MM.1S (cell line): ENCODE measurements around the gene TUBGCP3.
"Not testable (repeated sequence)": the region's sequence is repeated elsewhere in the genome, so short reads cannot be mapped to it uniquely, and the experiment has no call there.

Experiments used
- DNase-seq: peaks from one replicate; pipeline ENCODE4 v3.0.0-alpha.2; 2015
- H2AFZ ChIP-seq: fragments of 300-600 bp; sonication (generic); 2 replicates; pipeline ENCODE4 v1.6.0; 2016; ENCODE audit warnings: antibody characterized with exemption, low read length
- H3F3A ChIP-seq: fragments of 300-600 bp; sonication (generic); 2 replicates; pipeline ENCODE4 v1.6.1; 2016; ENCODE audit warnings: mild to moderate bottlenecking, antibody characterized with exemption, low read length, moderate library complexity, mixed read lengths; ENCODE audit not compliant: insufficient read depth
- H3K27ac ChIP-seq: fragments of 300-600 bp; sonication (generic); 2 replicates; pipeline ENCODE4 v1.5.1; 2016; ENCODE audit warnings: mild to moderate bottlenecking, low read length
- H3K27me3 ChIP-seq: fragments of 300-600 bp; sonication (generic); replicated peaks from 2 replicates; pipeline ENCODE4 v1.6.0; 2016; ENCODE audit warnings: low read length; ENCODE audit not compliant: insufficient read depth
- H3K36me3 ChIP-seq: fragments of 300-600 bp; sonication (generic); replicated peaks from 2 replicates; pipeline ENCODE4 v1.6.1; 2016; ENCODE audit warnings: mild to moderate bottlenecking, low read length, mixed read lengths; ENCODE audit not compliant: insufficient read depth
- H3K4me1 ChIP-seq: fragments of 300-600 bp; sonication (generic); 2 replicates; pipeline ENCODE4 v1.6.1; 2016; ENCODE audit warnings: low read length, mixed read lengths
- H3K4me2 ChIP-seq: fragments of 300-600 bp; sonication (generic); 2 replicates; pipeline ENCODE4 v1.6.0; 2016; ENCODE audit warnings: low read depth, low read length
- H3K4me3 ChIP-seq: fragments of 300-600 bp; sonication (generic); 2 replicates; pipeline ENCODE4 v1.5.1; 2016; ENCODE audit warnings: low read length, mixed read lengths
- H3K79me2 ChIP-seq: fragments of 300-600 bp; sonication (generic); 2 replicates; pipeline ENCODE4 v1.6.1; 2016; ENCODE audit warnings: mixed run types, low read length, mixed read lengths
- H3K9ac ChIP-seq: fragments of 300-600 bp; sonication (generic); 2 replicates; pipeline ENCODE4 v1.6.1; 2016; ENCODE audit warnings: low read length, mixed read lengths
- H3K9me2 ChIP-seq: fragments of 300-600 bp; sonication (generic); replicated peaks from 2 replicates; pipeline ENCODE4 v1.6.1; 2016; ENCODE audit warnings: mild to moderate bottlenecking, low read length, mixed read lengths; ENCODE audit not compliant: insufficient read depth
- H3K9me3 ChIP-seq: fragments of 300-600 bp; sonication (generic); replicated peaks from 2 replicates; pipeline ENCODE4 v1.6.1; 2016; ENCODE audit warnings: mild to moderate bottlenecking, low read length, mixed read lengths; ENCODE audit not compliant: insufficient read depth
- H4K20me1 ChIP-seq: fragments of 300-600 bp; sonication (generic); 2 replicates; pipeline ENCODE4 v1.6.1; 2016; ENCODE audit warnings: mild to moderate bottlenecking, low read length, moderate library complexity, mixed read lengths; ENCODE audit not compliant: insufficient read depth
- EZH2 ChIP-seq: fragments of 300-600 bp; sonication (generic); optimal IDR thresholded peaks from 2 replicates; pipeline ENCODE3; 2017; ENCODE audit warnings: low read depth, mild to moderate bottlenecking, antibody characterized with exemption, low read length, mixed read lengths
- EZH2phosphoT487 ChIP-seq: fragments of 300-600 bp; sonication (generic); IDR thresholded peaks from 2 replicates; pipeline ENCODE4 v1.6.1; 2018; ENCODE audit warnings: antibody characterized with exemption, low read length
- TF ChIP-seq, protein P1 (sequence below): fragments of 300-600 bp; sonication (generic); IDR thresholded peaks from 2 replicates; pipeline ENCODE4 v1.5.1; 2016; ENCODE audit warnings: antibody characterized with exemption, low read length, mixed read lengths

The TUBGCP3 gene

DNA sequence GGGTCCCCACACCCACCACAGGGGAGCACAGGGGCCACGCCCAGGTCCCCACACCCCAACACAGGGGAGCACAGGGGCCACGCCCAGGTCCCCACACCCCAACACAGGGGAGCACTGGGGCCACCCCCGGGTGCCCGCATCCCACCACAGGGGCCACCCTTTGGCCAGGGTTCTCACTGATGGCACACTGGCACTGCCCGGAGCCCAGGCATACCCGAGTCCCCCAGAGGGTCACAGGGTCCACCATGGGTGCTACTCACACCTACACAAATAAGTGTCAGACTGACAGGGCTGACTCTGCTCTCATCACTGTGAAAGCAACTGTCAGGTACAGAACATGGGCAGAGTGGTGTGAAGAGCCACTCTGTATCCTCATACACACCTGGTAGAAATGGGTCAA, 98.8 kb downstream of the TUBGCP3 start:
- Histone ChIP-seq H3K27me3 (no peaks in the 10 kb centered on the region), H3K9me3 (no peaks in the 10 kb centered on the region), H2AFZ (no peak overlapping the region), H3K4me3 (no peak overlapping the region), H3F3A (no peaks in the 10 kb centered on the region), H3K9me2 (no peaks in the 10 kb centered on the region), H4K20me1 (no peaks in the 10 kb centered on the region), H3K79me2 (no peaks in the 10 kb centered on the region), H3K36me3 (peaks cover 5% of the 10 kb centered on the region; the same call in 1 of the 2 replicates), H3K9ac (no peak overlapping the region), H3K4me2 (no peak overlapping the region), H3K27ac (no peak overlapping the region), H3K4me1 (no peaks in the 10 kb centered on the region)
- no peak for DNase-seq
- no peak for TF ChIP-seq EZH2phosphoT487
- TF ChIP-seq, protein P1, sequence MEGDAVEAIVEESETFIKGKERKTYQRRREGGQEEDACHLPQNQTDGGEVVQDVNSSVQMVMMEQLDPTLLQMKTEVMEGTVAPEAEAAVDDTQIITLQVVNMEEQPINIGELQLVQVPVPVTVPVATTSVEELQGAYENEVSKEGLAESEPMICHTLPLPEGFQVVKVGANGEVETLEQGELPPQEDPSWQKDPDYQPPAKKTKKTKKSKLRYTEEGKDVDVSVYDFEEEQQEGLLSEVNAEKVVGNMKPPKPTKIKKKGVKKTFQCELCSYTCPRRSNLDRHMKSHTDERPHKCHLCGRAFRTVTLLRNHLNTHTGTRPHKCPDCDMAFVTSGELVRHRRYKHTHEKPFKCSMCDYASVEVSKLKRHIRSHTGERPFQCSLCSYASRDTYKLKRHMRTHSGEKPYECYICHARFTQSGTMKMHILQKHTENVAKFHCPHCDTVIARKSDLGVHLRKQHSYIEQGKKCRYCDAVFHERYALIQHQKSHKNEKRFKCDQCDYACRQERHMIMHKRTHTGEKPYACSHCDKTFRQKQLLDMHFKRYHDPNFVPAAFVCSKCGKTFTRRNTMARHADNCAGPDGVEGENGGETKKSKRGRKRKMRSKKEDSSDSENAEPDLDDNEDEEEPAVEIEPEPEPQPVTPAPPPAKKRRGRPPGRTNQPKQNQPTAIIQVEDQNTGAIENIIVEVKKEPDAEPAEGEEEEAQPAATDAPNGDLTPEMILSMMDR: no peak
- TF ChIP-seq EZH2: no peak

- H3K27me3 ChIP-seq, H3K27ac ChIP-seq, H3K36me3 ChIP-seq, H3K4me1 ChIP-seq, H3K4me2 ChIP-seq, H3K9me2 ChIP-seq, H3K9me3 ChIP-seq, H3F3A ChIP-seq, DNase-seq, H4K20me1 ChIP-seq, H3K9ac ChIP-seq, H2AFZ ChIP-seq, H3K79me2 ChIP-seq, H3K4me3 ChIP-seq: not testable (repeated sequence)
These were observed 99.5 kb downstream of the TUBGCP3 start for GRCh38 chr13:112488343-112489050.

GRCh38 chr13:112487127-112487517, 100.8 kb downstream of the TUBGCP3 start:
- H4K20me1 ChIP-seq: no peaks in the 10 kb centered on the region
- no peak overlapping the region for H2AFZ ChIP-seq
- no peak for TF ChIP-seq EZH2phosphoT487
- TF ChIP-seq EZH2: no peak
- TF ChIP-seq, protein P1: no peak
- H3F3A ChIP-seq: no peaks in the 10 kb centered on the region
- no peak overlapping the region for H3K9ac ChIP-seq
- H3K36me3 ChIP-seq: peaks cover 5% of the 10 kb centered on the region; the same call in 1 of the 2 replicates
- no peaks in the 10 kb centered on the region for H3K27me3 ChIP-seq
- H3K27ac ChIP-seq: no peak overlapping the region
- no peaks in the 10 kb centered on the region for H3K79me2 ChIP-seq
- H3K9me3 ChIP-seq: no peaks in the 10 kb centered on the region
- no peaks in the 10 kb centered on the region for H3K4me1 ChIP-seq
- no peaks in the 10 kb centered on the region for H3K9me2 ChIP-seq
- no peak overlapping the region for H3K4me2 ChIP-seq
- H3K4me3 ChIP-seq: no peak overlapping the region
- DNase-seq: no peak

DNA sequence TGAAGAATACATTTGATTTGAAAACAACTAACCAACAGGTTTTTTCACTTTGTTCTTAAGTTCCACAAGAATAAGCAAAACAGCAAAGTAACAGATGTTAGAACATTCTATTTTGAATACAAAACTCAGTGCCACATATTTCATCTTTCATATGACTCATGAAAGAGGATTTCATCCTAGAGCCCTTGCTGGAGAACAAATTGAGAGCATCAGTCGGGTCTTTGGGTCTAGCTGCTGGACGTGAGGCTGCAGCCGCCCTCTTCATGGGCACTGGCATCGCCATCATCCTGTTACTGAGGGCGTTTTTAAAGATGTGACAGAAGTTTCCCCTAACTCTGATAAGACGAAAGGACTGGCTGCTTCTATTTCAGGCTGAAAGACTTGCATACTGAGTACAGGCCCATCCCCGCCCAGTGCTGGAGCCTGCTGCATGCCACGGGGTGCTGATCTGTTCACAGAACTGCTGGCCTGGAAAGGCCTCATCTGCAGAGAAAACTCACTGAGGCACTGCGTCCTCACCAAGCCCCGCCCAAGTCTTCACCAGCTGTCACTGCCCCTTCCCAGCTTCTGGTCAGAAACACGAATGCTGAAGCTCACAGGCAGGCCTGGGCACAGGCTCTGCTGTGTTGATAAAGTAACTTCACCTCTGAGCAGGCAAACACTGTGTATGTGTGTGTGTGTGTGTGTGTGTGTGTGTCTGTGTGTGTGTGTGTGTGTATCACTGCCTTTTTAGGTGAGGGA, 101.4 kb downstream of the TUBGCP3 start:
- no peaks in the 10 kb centered on the region for H3K4me1 ChIP-seq
- TF ChIP-seq, protein P1: no peak
- no peak for TF ChIP-seq EZH2
- TF ChIP-seq EZH2phosphoT487: no peak
- H3K4me3 ChIP-seq: no peak overlapping the region
- DNase-seq: no peak
- no peaks in the 10 kb centered on the region for H3K27me3 ChIP-seq
- H3K27ac ChIP-seq: no peak overlapping the region
- no peaks in the 10 kb centered on the region for H4K20me1 ChIP-seq
- no peaks in the 10 kb centered on the region for H3F3A ChIP-seq
- no peaks in the 10 kb centered on the region for H3K9me2 ChIP-seq
- no peaks in the 10 kb centered on the region for H3K9me3 ChIP-seq
- no peak overlapping the region for H3K9ac ChIP-seq
- H3K4me2 ChIP-seq: no peak overlapping the region
- H3K79me2 ChIP-seq: no peaks in the 10 kb centered on the region
- no peak overlapping the region for H2AFZ ChIP-seq
- H3K36me3 ChIP-seq: peaks cover 5% of the 10 kb centered on the region; the same call in 1 of the 2 replicates

DNA sequence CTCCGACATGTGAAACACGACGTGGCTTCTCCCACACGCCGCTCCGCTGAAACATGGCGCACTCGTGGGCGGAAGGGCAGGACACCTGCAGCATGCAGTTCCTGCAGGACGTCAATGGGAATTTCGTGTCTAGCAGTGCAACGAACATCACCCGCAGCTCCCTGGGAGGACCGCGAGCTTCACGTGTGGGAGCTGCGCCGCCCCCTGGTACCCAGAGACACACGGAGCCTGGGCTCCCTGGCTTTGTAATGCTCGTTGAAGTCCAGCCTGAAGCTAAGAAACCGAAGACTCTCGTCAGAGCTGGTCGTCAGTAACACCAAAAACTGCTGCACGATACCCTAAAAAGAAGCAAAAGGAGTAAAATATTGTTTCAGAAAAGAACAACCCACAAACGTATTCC, 102.1 kb downstream of the TUBGCP3 start:
- H2AFZ ChIP-seq, H3K9ac ChIP-seq, H3K9me3 ChIP-seq, H3K79me2 ChIP-seq, H3K36me3 ChIP-seq, H3F3A ChIP-seq, H4K20me1 ChIP-seq, H3K9me2 ChIP-seq, H3K4me2 ChIP-seq, H3K4me1 ChIP-seq, H3K4me3 ChIP-seq, H3K27ac ChIP-seq, H3K27me3 ChIP-seq, DNase-seq: not testable (repeated sequence)
